Right atrium auricular region (tissue), 2 donors: ENCODE results near the gene ASPHD1. TPM values are rescaled to one million over a fixed set of nuclear protein-coding genes. Genes with fewer than 3 reads are reported as not detected.
"Not testable (repeated sequence)": the region's sequence is repeated elsewhere in the genome, so short reads cannot be mapped to it uniquely, and the experiment has no call there.

ENCODE experiments used
- DNase-seq: peaks from one replicate; pipeline ENCODE4 v3.0.0-alpha.2; 2019; ENCODE audit warnings: low spot score
- H3K27ac ChIP-seq, 2 donors: fragments of 200-600 bp; sonication (generic); 1 replicate in 1 of 2; 2 replicates in 1 of 2; pipeline ENCODE4 v1.5.1; 2016 to 2019
- H3K27me3 ChIP-seq, 2 donors: fragments of 200-600 bp; sonication (generic); one replicate each; pipeline versions ENCODE4 v1.5.1 to v1.6.0; 2017 to 2019
- H3K36me3 ChIP-seq: fragments of 200-600 bp; sonication (generic); one replicate; pipeline ENCODE4 v1.5.1; 2016
- H3K4me1 ChIP-seq, 2 donors: fragments of 200-600 bp; sonication (generic); one replicate each; pipeline versions ENCODE4 v1.5.1 to v1.6.0; 2017 to 2019
- H3K4me3 ChIP-seq, 2 donors: fragments of 200-600 bp; sonication (generic); 1 replicate in 1 of 2; 2 replicates in 1 of 2; pipeline ENCODE4 v1.5.1; 2017 to 2019; ENCODE audit warnings: mild to moderate bottlenecking in 1 of 2, moderate library complexity in 1 of 2
- H3K9me3 ChIP-seq, 2 donors: fragments of 200-600 bp; sonication (generic); one replicate each; pipeline ENCODE4 v1.5.1; 2019
- total RNA-seq, 2 donors: library from RNA; depleted of rRNA; stranded (reverse); fragments of >200 nt; gene quantifications; one replicate each; pipeline ENCODE4 v1.1.0, GENCODE V29; 2016
- TF ChIP-seq, protein P1 (sequence below), 2 donors: fragments of 200-600 bp; sonication (generic); IDR thresholded peaks; one replicate each; pipeline ENCODE4 v1.5.1; 2019; ENCODE audit warnings: antibody characterized with exemption in 2 of 2

The ASPHD1 gene
- total RNA-seq, 2 donors from 2014 or later, result 1.5 to 3.2 TPM

DNA sequence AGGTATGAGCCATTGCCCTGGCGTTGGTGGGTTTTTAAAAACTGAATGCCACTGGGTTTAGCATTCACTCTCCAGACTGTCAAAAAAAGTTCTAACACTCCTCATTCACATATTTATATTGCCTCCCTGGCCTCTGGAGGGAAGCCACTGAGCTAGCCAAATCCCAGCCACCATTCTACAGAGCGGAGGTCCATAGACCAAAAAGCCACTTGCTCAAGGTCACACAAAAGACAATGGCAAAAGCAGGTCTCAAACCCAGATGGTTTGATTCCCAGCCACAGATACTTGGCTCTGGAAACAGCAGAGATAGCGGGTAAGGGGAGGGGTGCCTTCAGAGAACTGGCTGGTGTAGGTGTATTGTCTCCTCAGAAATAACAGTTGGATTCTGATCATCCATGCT, 19.2 kb upstream of the ASPHD1 start:
- H3K9me3 ChIP-seq, result no peaks in the 10 kb centered on the region
- H3K27ac ChIP-seq, result no peak overlapping the region
- no peaks in the 10 kb centered on the region for H3K36me3 ChIP-seq
- TF ChIP-seq, protein P1, sequence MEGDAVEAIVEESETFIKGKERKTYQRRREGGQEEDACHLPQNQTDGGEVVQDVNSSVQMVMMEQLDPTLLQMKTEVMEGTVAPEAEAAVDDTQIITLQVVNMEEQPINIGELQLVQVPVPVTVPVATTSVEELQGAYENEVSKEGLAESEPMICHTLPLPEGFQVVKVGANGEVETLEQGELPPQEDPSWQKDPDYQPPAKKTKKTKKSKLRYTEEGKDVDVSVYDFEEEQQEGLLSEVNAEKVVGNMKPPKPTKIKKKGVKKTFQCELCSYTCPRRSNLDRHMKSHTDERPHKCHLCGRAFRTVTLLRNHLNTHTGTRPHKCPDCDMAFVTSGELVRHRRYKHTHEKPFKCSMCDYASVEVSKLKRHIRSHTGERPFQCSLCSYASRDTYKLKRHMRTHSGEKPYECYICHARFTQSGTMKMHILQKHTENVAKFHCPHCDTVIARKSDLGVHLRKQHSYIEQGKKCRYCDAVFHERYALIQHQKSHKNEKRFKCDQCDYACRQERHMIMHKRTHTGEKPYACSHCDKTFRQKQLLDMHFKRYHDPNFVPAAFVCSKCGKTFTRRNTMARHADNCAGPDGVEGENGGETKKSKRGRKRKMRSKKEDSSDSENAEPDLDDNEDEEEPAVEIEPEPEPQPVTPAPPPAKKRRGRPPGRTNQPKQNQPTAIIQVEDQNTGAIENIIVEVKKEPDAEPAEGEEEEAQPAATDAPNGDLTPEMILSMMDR (IDR thresholded peaks at IDR 0.05), result no peak
- no peak overlapping the region for H3K4me3 ChIP-seq
- H3K4me1 ChIP-seq, result peaks cover 0 to 13% of the 10 kb centered on the region in 2 donors
- DNase-seq, result no peak
- peaks cover under 1 to 18% of the 10 kb centered on the region in 2 donors for H3K27me3 ChIP-seq

DNA sequence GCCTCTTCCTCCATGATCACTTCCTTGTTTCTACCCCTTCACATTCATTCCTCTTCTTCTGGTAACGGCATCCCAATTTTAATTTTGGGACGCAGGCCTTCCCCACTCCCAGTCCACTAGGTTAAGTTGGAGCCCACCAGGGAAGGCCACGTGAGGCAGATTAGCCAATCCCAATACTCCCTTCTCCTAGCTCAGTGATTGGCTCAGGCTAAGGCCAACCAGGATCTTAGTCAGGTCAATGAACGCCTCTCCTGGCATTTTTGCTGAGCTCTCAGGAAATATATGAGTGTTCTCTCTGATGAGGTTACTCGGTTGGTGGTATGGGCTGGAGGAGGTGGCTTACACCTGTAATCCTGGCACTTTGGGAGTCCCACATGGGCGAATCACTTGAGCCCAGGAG, 16.3 kb upstream of the ASPHD1 start:
- TF ChIP-seq, protein P1 (IDR thresholded peaks at IDR 0.05), result no peak
- Histone ChIP-seq H3K4me3 (no peak overlapping the region), H3K27me3 (no peaks in the 10 kb centered on the region), H3K36me3 (no peaks in the 10 kb centered on the region), H3K9me3 (no peaks in the 10 kb centered on the region), H3K27ac (no peak overlapping the region), H3K4me1 (no peaks in the 10 kb centered on the region)
- DNase-seq, result no peak

DNA sequence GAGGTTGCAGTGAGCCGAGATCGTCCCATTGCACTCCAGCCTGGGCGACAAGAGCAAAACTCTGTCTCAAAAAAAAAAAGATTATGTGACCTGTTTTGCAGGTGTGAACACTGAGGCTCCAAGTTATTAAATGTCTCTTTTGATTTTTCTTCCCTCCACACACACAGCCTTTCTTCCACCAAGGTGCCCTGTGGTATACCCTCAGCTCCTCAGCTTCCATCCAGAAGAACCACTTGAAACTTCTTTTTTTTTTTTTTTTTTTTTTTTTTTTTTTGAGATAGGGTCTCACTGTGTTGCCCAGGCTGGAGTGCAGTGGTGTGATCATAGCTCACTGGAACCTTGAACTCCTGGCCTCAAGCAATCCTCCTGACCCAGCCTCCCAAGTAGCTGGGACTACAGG, 10.9 kb upstream of the ASPHD1 start:
- not testable (repeated sequence) for H3K4me3 ChIP-seq, DNase-seq, H3K4me1 ChIP-seq, H3K27me3 ChIP-seq, H3K36me3 ChIP-seq, H3K9me3 ChIP-seq, H3K27ac ChIP-seq

DNA sequence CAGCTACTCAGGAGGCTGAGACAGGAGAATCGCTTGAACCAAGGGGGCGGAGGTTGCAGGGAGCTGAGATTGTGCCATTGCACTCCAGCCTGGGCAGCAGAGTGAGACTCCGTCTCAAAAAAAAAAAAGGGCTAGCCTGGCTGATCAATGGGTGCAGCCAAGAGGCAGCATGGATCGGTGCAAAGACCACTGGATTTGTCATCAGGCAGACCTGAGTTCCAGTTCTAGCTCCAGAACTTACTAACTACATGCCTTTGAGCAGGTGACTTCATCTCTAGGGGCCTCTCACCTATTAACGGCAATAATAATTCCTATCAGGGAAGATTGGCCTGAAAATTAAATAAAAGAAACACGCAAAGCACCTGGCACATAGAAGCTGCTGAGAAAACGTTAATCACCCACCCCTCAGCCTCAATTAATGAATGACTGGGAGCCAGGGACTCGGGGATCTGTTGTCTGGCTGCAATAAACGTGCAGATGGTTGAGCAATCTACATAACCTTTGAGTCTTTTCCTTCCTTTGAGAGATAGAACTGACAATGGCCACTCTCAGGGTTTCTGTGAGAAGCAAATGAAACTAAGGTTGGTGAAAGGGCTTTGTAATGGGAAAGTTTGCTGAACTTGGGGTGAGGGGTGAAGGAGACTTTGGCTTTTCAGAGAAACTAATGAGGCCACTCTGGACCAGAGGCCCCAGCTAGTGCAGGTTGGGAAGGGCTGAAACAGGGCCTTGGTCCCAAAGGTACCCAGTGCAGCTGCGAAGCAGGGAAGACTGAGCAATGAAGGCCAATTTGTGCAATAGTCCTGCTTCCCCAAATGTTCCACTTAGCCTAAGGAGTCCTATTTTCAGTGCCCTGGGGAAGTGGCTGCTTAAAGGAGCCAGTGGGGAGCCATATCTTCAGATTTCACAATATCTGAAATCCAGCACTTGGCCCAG, 8.5 kb upstream of the ASPHD1 start:
- no peak overlapping the region for H3K27ac ChIP-seq

DNA sequence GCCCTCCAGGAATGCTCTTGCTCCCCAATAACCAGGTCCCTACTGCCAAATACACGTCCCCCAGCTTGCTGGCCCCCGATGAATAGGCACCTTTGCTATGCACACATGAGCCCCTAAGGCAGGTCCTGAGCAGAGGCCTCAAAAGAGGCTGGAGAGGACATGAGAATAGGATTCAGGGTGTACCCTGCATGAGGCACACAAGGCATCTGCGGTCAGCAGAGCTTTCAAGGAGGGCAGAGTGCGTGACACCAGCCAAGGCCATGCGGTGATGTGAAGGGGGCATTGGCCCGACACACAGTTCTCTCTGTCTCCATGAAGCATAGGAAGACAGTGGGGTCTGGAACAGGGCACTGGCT, 7.9 kb upstream of the ASPHD1 start:
- no peak for DNase-seq
- Histone ChIP-seq H3K36me3 (no peaks in the 10 kb centered on the region), H3K4me3 (no peak overlapping the region), H3K27ac (no peak overlapping the region), H3K4me1 (no peaks in the 10 kb centered on the region), H3K27me3 (no peaks in the 10 kb centered on the region), H3K9me3 (no peaks in the 10 kb centered on the region)
- TF ChIP-seq, protein P1 (IDR thresholded peaks at IDR 0.05), result no peak

More for the DNA sequence above, 8.5 kb upstream of the ASPHD1 start:
- TF ChIP-seq, protein P1 (IDR thresholded peaks at IDR 0.05), result no peak
- Histone ChIP-seq H3K27me3 (no peaks in the 10 kb centered on the region), H3K36me3 (no peaks in the 10 kb centered on the region), H3K4me3 (no peak overlapping the region), H3K9me3 (no peaks in the 10 kb centered on the region), H3K4me1 (no peaks in the 10 kb centered on the region)
- no peak for DNase-seq

DNA sequence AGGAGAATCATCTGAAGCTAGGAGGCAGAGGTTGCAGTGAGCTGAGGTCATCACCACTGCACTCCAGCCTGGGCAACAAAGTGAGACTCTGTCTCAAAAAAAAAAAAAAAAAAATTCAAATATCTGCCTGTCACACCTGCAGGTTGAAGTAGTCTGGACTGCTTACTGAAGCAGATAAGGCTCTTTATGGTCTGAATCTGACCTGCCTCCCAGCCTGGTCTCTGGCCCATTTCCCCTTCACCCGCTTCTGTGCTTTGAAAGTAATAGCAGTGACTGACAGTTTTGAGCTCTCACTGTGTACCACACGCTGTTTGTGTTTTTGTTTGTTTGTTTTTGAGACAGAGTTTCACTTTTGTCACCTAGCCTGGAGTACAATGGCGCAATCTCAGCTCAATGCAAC, 6.7 kb upstream of the ASPHD1 start:
- Histone ChIP-seq H3K9me3 (no peaks in the 10 kb centered on the region), H3K36me3 (no peaks in the 10 kb centered on the region), H3K4me3 (no peak overlapping the region), H3K27ac (no peak overlapping the region), H3K4me1 (peaks cover 0 to under 1% of the 10 kb centered on the region in 2 donors), H3K27me3 (peaks cover 2 to 7% of the 10 kb centered on the region in 2 donors)
- TF ChIP-seq, protein P1 (IDR thresholded peaks at IDR 0.05), result no peak
- DNase-seq, result no peak
